Measurements from ENCODE around the gene RAB3IL1.
A peak's percentile ranks its signal among the peaks of the same experiment; 100 is the strongest.

RAB3IL1 gene

DNA sequence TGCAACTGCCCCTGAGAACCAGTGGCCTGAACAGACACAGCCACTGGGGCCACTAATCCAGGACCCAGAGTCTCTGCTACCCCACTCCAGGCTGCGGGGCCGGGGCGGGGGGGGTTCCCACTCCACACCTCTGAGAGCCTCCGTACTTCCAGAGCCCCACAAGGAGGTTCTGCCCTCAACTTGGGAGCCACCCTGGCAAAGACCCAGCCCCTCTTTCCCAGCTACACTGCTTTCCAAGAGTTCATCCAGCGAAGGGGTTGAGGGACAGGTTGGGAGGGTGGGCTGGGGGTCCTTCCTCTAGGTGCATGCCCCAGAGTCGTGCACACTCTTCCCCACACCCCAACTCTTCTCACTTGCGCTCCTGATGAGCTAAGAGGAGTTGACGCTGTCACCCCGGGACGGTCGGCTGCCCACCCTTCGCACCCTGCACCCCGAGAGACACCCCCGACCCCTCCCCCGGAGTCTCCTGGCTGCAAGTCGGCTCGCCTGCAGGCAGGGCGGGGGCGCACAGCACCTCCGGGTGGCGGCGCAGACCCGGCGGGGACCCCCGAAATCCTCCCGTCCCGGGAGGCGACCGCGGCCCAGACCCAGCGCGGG is 531 bp downstream of the RAB3IL1 start:
- no peak overlapping the region for H3K27ac ChIP-seq (ENCODE audit: insufficient read depth in 1 of 2, low read depth in 1 of 2, low read length in 2 of 2, poor library complexity in 1 of 2, severe bottlenecking in 2 of 2)
- peaks cover 0 to 40% (median 22%) of the 10 kb centered on the region in 4 experiments for H3K4me1 ChIP-seq (ENCODE audit: control extremely low read depth in 1 of 4, control insufficient read depth in 4 of 4, insufficient read depth in 4 of 4, low read length in 3 of 4)
- ChIA-PET POLR2A (no interaction called here), CTCF (interaction anchor here (1.1 to 2.3 kb wide), 7 partner anchors 9 to 191 kb away, joined by 3 to 11 read pairs (median 4); no protein-coding TSS in a partner anchor)
- 14% methylated on average over 22 of the region's 32 CpGs for WGBS (ENCODE audit: insufficient coverage)
- H3K9me3 ChIP-seq (ENCODE audit: control extremely low read depth in 1 of 5, control insufficient read depth in 4 of 5, insufficient read depth in 2 of 5, low read depth in 1 of 5, low read length in 4 of 5): no peaks in the 10 kb centered on the region
- H3K4me3 ChIP-seq (ENCODE audit: control insufficient read depth in 1 of 7, extremely low read depth in 1 of 7, insufficient read depth in 4 of 7, low read depth in 2 of 7, low read length in 6 of 7): peak overlapping the region; percentile 3 to 66 (median 56)
- H3K36me3 ChIP-seq (ENCODE audit: control insufficient read depth in 4 of 4, insufficient read depth in 4 of 4, low read length in 3 of 4): no peaks in the 10 kb centered on the region
- DNase-seq: peak in 1 of 3 donors; percentile 15
- H3K27me3 ChIP-seq (replicated peaks in 2 of 5; ENCODE audit: control insufficient read depth in 4 of 5, insufficient read depth in 5 of 5, low read length in 4 of 5): peaks cover 0 to 52% (median 10%) of the 10 kb centered on the region in 5 experiments

DNA sequence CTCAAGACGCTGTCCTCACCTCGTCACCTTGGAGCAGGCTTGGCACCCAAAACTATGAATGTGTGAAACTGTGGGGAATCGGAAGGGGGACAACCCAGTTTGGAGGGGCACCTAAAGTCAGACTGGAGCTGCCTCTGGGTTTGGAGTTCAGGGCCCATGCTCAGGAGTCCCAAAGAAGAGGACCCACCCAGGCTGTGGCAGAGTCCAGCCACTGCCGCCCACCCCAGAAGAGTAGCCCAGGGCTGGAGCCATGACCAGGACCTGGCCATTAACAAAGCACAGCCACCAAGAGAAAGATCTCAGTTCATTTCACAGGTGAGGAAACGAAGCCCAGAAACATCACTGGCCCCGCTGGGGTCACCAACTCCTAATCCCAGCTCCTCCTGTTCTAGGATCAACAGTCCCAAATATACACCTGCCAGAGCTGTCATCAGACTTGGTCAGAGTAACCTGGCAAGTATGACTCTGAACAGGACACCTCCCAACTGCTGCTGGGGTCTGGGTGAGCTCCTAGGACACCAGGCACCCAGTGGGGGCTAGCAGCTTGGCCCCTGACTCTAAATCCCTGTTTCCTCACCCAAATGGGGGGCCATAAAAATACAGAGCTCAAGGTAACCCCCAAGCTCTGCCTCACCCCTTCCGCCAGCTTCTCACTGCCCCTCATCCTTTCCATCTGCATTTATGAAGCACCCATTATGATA is 2.7 kb downstream of the RAB3IL1 start:
- CTCF ChIA-PET: interaction anchor here (0.9 to 1.9 kb wide), 8 partner anchors 14 to 167 kb away, joined by 3 to 6 read pairs (median 5); partner anchors contain the start of gene FEN1
- Histone ChIP-seq H3K4me1 (ENCODE audit: control extremely low read depth in 1 of 4, control insufficient read depth in 4 of 4, insufficient read depth in 4 of 4, low read length in 3 of 4) (peaks cover 0 to 47% (median 30%) of the 10 kb centered on the region in 4 experiments), H3K27ac (ENCODE audit: insufficient read depth in 1 of 2, low read depth in 1 of 2, low read length in 2 of 2, poor library complexity in 1 of 2, severe bottlenecking in 2 of 2) (no peak overlapping the region), H3K27me3 (replicated peaks in 2 of 5; ENCODE audit: control insufficient read depth in 4 of 5, insufficient read depth in 5 of 5, low read length in 4 of 5) (peaks cover 0 to 49% (median 10%) of the 10 kb centered on the region in 5 experiments), H3K4me3 (ENCODE audit: control insufficient read depth in 1 of 7, extremely low read depth in 1 of 7, insufficient read depth in 4 of 7, low read depth in 2 of 7, low read length in 6 of 7) (no peak overlapping the region), H3K9me3 (ENCODE audit: control extremely low read depth in 1 of 5, control insufficient read depth in 4 of 5, insufficient read depth in 2 of 5, low read depth in 1 of 5, low read length in 4 of 5) (no peaks in the 10 kb centered on the region), H3K36me3 (ENCODE audit: control insufficient read depth in 4 of 4, insufficient read depth in 4 of 4, low read length in 3 of 4) (no peaks in the 10 kb centered on the region)
- POLR2A ChIA-PET: no interaction called here
- 95% methylated on average over 5 of the region's 7 CpGs for WGBS (ENCODE audit: insufficient coverage)
- no peak for DNase-seq

DNA sequence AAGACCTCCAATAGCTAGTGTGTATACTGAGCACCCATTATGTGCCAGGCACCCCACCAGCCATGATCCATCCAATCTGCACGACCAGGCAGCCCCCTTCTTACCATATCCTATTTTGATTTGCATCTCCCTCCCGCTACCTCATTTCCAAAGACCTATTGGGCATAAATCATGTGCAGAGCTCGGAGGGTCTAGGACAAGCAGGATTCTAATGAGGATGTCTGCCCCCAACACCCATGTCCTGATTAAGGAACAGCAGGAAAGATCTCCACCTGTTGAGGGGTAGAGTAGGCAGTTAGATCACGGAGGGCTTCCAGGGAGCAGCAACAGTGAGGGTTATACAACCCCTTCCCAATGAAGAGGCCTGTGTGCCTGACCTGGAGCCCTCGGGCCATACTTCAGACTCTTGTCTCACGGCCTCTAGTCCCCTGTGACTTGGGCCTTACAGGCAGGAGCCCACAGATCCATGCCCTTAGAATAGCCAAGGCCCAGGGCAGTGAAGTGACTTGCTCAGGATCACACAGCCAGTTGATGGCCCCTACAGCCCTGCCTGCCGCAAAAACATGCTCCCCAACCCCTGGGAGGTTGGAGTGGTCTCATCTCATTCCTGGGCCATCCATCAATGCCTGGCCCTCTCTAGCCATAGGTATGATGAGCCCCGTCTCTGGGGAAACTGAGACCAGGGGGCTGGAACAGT is 3.5 kb downstream of the RAB3IL1 start:
- H3K27me3 ChIP-seq (replicated peaks in 2 of 5; ENCODE audit: control insufficient read depth in 4 of 5, insufficient read depth in 5 of 5, low read length in 4 of 5): peaks cover 0 to 41% (median 10%) of the 10 kb centered on the region in 5 experiments
- ChIA-PET CTCF (interaction anchor here (0.8 to 2.2 kb wide), 7 partner anchors 10 to 34 kb away, joined by 3 to 14 read pairs (median 5); no protein-coding TSS in a partner anchor), POLR2A (no interaction called here)

DNA sequence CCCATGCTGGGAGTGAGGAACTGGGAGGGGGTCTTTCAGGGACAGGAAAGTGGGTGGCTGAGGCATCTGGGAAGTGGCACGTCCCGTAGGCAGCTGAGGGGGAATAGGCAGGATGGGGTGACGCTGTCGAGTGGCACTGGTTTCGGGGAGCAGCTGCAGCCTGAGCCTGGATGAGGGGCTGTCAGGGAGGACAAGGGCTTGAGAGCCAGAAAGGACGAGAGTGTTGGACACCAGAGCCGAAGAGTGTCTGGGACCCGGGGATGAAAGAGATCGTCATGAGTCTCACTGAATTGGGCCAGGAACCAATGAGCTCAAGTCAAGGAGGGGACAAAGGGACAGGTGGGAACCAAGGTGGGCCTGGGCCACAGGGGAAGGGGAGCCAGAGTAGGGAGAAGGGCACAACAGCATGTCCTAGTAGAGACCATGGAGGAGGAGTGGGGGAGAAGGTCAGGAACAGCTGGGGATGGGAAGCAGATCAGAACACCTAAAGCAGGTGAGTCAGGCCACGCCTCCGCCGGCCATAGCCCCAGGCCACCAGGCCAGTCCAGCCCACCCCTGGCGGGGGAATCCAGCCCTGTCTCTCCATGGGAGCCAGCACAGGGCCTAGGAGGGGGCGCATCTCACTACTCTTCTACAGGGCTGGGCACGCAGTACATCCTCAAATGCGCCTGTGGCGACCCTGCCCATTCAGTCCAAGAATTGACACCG is 4.2 kb downstream of the RAB3IL1 start:
- H3K4me1 ChIP-seq (ENCODE audit: control extremely low read depth in 1 of 4, control insufficient read depth in 4 of 4, insufficient read depth in 4 of 4, low read length in 3 of 4): peaks cover 0 to 59% (median 31%) of the 10 kb centered on the region in 4 experiments
- CTCF ChIA-PET: interaction anchor here (0.8 to 2.2 kb wide), 6 partner anchors 9 to 34 kb away, joined by 3 to 14 read pairs (median 4); no protein-coding TSS in a partner anchor
- no peaks in the 10 kb centered on the region for H3K9me3 ChIP-seq (ENCODE audit: control extremely low read depth in 1 of 5, control insufficient read depth in 4 of 5, insufficient read depth in 2 of 5, low read depth in 1 of 5, low read length in 4 of 5)
- DNase-seq: no peak
- H3K36me3 ChIP-seq (ENCODE audit: control insufficient read depth in 4 of 4, insufficient read depth in 4 of 4, low read length in 3 of 4): no peaks in the 10 kb centered on the region
- H3K4me3 ChIP-seq (ENCODE audit: control insufficient read depth in 1 of 7, extremely low read depth in 1 of 7, insufficient read depth in 4 of 7, low read depth in 2 of 7, low read length in 6 of 7): no peak overlapping the region
- no peak overlapping the region for H3K27ac ChIP-seq (ENCODE audit: insufficient read depth in 1 of 2, low read depth in 1 of 2, low read length in 2 of 2, poor library complexity in 1 of 2, severe bottlenecking in 2 of 2)
- peaks cover 0 to 34% (median 8%) of the 10 kb centered on the region in 5 experiments for H3K27me3 ChIP-seq (replicated peaks in 2 of 5; ENCODE audit: control insufficient read depth in 4 of 5, insufficient read depth in 5 of 5, low read length in 4 of 5)
- POLR2A ChIA-PET: no interaction called here
- WGBS (ENCODE audit: insufficient coverage): 93% methylated on average over 18 of the region's 18 CpGs

More for the DNA sequence above, 3.5 kb downstream of the RAB3IL1 start:
- Histone ChIP-seq H3K4me1 (ENCODE audit: control extremely low read depth in 1 of 4, control insufficient read depth in 4 of 4, insufficient read depth in 4 of 4, low read length in 3 of 4) (peaks cover 0 to 54% (median 30%) of the 10 kb centered on the region in 4 experiments), H3K9me3 (ENCODE audit: control extremely low read depth in 1 of 5, control insufficient read depth in 4 of 5, insufficient read depth in 2 of 5, low read depth in 1 of 5, low read length in 4 of 5) (no peaks in the 10 kb centered on the region), H3K27ac (ENCODE audit: insufficient read depth in 1 of 2, low read depth in 1 of 2, low read length in 2 of 2, poor library complexity in 1 of 2, severe bottlenecking in 2 of 2) (no peak overlapping the region), H3K36me3 (ENCODE audit: control insufficient read depth in 4 of 4, insufficient read depth in 4 of 4, low read length in 3 of 4) (no peaks in the 10 kb centered on the region), H3K4me3 (ENCODE audit: control insufficient read depth in 1 of 7, extremely low read depth in 1 of 7, insufficient read depth in 4 of 7, low read depth in 2 of 7, low read length in 6 of 7) (no peak overlapping the region)
- no peak for DNase-seq
- 96% methylated on average over 6 of the region's 8 CpGs for WGBS (ENCODE audit: insufficient coverage)

DNA sequence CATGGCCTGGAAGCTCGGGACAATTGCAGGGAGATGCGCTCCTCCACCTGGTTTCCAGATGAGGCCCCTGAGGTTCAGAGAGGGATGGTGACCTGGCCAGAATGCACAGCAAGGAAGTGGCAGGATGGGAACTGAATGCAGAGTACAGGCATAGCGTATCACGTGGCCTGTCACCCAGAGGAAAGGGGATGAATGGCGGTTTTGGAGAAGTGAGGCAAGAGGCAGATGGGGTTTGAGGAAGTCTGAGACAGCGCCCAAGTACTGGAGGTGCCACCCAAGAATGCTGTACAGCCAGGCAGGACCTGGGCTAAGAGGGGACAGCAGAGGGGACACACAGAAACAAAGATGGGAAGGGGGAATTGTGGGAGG is 4.9 kb downstream of the RAB3IL1 start:
- peak; percentile 18 to 75 (median 70) for DNase-seq
- POLR2A ChIA-PET: no interaction called here
- H3K36me3 ChIP-seq (ENCODE audit: control insufficient read depth in 4 of 4, insufficient read depth in 4 of 4, low read length in 3 of 4): no peaks in the 10 kb centered on the region
- H3K9me3 ChIP-seq (ENCODE audit: control extremely low read depth in 1 of 5, control insufficient read depth in 4 of 5, insufficient read depth in 2 of 5, low read depth in 1 of 5, low read length in 4 of 5): no peaks in the 10 kb centered on the region
- peaks cover 0 to 28% (median 3%) of the 10 kb centered on the region in 5 experiments for H3K27me3 ChIP-seq (replicated peaks in 2 of 5; ENCODE audit: control insufficient read depth in 4 of 5, insufficient read depth in 5 of 5, low read length in 4 of 5)
- peaks cover 0 to 52% (median 26%) of the 10 kb centered on the region in 4 experiments for H3K4me1 ChIP-seq (ENCODE audit: control extremely low read depth in 1 of 4, control insufficient read depth in 4 of 4, insufficient read depth in 4 of 4, low read length in 3 of 4)
- CTCF ChIA-PET: interaction anchor here (1.0 to 2.2 kb wide), 3 partner anchors 8 to 14 kb away, joined by 3 to 14 read pairs (median 4); no protein-coding TSS in a partner anchor
- H3K27ac ChIP-seq (ENCODE audit: insufficient read depth in 1 of 2, low read depth in 1 of 2, low read length in 2 of 2, poor library complexity in 1 of 2, severe bottlenecking in 2 of 2): no peak overlapping the region
- 37% methylated on average over 6 of the region's 6 CpGs for WGBS (ENCODE audit: insufficient coverage)
- no peak overlapping the region for H3K4me3 ChIP-seq (ENCODE audit: control insufficient read depth in 1 of 7, extremely low read depth in 1 of 7, insufficient read depth in 4 of 7, low read depth in 2 of 7, low read length in 6 of 7)

DNA sequence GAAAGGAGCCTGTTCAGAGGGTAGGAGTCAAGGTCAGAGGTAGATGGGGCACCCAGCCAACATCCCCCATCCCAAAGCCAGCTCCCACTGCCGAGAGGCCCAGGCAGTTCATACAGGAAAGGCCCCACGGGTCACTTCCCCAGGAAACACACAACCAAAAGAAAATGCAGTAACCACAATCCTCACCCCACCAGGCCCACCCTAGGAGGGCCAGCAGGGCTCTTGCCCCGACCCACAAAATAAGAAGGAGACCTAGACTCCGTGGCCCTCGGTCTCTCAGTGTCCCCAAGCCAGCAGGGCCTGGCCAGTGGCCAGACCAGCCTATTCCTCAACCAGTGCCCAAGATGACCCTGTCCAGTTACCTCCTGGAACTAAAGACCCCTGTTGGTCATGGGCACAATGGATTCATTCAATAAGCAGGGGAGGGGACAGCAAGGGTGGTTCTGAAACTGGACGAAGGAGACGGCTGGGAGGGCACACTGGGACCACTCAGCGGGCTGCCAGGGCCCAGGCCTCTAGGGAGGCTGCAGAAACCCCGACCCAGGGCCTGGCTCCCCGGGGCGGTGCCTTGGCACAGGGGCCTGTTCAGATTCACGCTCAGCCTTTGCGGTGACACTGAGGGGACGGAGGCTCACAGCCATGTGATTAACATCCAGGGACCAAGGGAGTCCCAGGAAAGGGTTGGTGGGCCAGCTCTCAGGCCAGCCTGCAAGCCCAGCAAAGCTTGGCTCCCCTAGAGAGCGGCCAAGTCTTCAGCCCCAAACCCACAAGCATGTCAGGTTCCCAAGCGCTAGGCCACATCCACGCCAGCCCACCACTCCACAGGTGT is 5.5 kb downstream of the RAB3IL1 start:
- DNase-seq: no peak
- H3K27ac ChIP-seq (ENCODE audit: insufficient read depth in 1 of 2, low read depth in 1 of 2, low read length in 2 of 2, poor library complexity in 1 of 2, severe bottlenecking in 2 of 2): no peak overlapping the region
- H3K4me3 ChIP-seq (ENCODE audit: control insufficient read depth in 1 of 7, extremely low read depth in 1 of 7, insufficient read depth in 4 of 7, low read depth in 2 of 7, low read length in 6 of 7): peak overlapping the region in 1 of 7 experiments; percentile 33
- ChIA-PET CTCF (interaction anchor here (2.2 kb wide), 1 partner anchor 14 kb away, joined by 14 read pairs; no protein-coding TSS in a partner anchor), POLR2A (no interaction called here)
- H3K36me3 ChIP-seq (ENCODE audit: control insufficient read depth in 4 of 4, insufficient read depth in 4 of 4, low read length in 3 of 4): no peaks in the 10 kb centered on the region
- H3K9me3 ChIP-seq (ENCODE audit: control extremely low read depth in 1 of 5, control insufficient read depth in 4 of 5, insufficient read depth in 2 of 5, low read depth in 1 of 5, low read length in 4 of 5): no peaks in the 10 kb centered on the region
- H3K4me1 ChIP-seq (ENCODE audit: control extremely low read depth in 1 of 4, control insufficient read depth in 4 of 4, insufficient read depth in 4 of 4, low read length in 3 of 4): peaks cover 0 to 47% (median 23%) of the 10 kb centered on the region in 4 experiments
- peaks cover 0 to 22% (median 3%) of the 10 kb centered on the region in 5 experiments for H3K27me3 ChIP-seq (replicated peaks in 2 of 5; ENCODE audit: control insufficient read depth in 4 of 5, insufficient read depth in 5 of 5, low read length in 4 of 5)
- WGBS (ENCODE audit: insufficient coverage): 77% methylated on average over 16 of the region's 17 CpGs
